HG03575 (cell line): ENCODE measurements around the gene SLC45A1.

Experiments used
- ATAC-seq: cut with Tn5 transposase; IDR thresholded peaks from one replicate; pipeline ENCODE4 v1.9.1; 2021; ENCODE audit not compliant: unreplicated experiment, insufficient number of reproducible peaks, low FRiP score; ENCODE audit errors: extremely low read depth

SLC45A1 gene

DNA sequence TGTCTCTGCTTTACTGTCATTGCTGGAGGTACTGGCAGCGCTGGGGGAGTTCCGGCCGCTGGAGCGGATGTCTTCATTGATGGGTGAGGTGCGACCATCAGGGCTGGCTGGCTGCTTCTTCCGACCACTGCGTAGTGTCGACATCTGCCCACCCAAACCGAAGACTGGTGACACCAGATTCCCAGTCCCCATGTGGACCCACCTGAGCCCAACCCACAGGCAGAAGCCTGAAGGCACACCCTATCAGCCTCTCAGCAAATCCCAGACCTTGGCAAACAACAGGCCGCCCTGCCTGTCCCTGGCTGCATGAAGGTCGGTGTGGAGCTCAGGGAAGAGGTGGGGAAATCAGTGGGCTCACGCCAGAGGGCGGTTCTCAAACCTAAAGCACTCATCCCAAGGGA lies 44.8 kb downstream of the SLC45A1 start:
- ATAC-seq = no peak

DNA sequence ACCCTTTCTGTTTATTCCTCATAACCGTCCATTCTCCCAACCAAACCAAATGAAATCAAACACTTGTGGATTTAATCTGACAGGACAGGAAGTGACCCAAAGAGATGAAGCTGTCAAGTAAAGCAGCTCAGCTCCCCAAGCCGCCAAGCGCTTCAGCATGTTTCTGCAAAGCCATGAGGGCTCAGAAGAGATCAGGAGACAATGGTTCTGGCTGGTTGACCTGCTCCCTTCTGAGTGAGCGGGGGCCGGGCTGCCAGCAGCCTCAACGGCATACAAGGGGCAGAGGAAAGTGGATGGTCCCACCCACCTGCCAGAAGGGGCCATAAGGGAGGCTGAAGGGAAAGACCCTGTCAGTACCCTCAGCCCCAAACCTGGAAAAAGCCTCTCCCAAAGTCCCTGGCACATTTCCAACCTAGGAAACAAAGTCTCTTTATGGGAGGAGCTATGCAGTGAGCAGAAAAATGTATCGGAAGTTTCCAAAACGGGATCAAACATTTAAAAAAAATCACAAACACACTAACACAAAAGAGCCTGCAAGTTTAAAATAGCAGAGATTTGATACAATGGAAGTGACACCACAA lies 45.4 kb downstream of the SLC45A1 start:
- ATAC-seq = no peak

DNA sequence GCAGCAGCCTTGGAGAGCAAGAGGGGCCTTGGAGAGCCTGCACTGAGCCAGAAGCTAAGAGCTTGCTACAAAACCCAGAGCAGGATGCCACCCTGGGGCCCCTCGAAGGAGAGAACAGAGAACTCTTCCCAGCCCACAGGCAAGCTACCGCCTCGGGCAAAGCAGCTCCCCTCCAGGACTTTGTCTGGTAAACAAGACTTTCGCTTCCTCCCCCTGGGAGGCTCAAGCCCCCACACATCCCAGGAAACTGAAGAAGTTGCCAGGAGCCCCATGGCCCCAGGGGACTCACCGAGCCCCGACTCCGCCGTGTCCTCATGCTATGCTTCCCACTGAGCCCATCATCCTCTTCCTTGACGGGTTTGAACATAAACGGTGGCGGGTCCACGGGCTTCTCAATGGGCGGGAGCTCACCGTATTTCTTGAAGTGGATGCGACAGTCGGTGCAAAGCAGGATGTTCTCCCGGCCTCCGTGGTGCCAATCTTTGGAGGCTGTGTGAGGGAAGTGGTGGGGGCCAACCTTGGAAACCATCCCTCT lies 45.9 kb downstream of the SLC45A1 start:
- no peak for ATAC-seq

DNA sequence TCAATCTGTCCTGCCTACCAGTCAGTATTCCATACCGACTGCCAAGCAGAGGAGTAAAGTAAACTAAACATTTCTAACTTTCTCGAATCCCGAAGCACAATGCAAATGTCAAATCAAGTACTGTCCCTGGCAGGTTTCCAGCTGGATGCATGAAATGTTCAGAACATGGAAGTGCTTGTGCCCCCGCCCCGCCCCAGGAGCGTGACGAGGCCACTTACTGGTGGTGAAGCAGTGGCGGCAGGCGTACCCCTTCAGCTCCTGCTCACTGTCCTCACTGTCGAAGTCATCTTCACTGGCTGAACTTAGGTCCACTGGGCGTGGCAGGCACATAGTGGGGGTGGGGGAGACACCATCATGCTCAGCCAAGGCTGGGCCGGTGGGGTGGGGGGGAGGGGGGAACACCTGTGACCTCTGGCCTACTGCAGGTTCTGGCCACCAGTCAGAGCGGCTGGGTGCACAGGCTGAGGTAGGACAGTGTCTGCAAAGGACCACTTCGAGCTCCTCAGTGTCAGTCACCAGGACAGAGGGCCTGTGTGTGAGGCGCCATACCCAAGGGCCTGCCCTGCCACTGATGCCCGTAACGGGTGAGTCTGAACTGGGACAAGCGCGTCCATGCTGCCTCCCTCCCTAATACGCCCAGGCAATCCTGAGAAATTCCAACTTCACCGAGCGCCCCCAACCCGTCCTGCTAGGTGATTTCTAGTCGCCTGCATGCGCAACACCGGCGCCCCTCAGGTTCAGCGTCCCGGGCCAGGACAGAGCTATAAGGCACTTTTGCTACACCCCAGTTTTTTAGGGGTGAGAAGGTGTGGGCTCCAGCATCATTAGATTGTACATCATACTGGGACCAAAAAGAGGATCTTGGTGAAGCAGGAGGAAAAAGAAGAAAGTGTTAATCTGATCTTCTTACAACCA lies 46.9 kb downstream of the SLC45A1 start:
- no peak for ATAC-seq

DNA sequence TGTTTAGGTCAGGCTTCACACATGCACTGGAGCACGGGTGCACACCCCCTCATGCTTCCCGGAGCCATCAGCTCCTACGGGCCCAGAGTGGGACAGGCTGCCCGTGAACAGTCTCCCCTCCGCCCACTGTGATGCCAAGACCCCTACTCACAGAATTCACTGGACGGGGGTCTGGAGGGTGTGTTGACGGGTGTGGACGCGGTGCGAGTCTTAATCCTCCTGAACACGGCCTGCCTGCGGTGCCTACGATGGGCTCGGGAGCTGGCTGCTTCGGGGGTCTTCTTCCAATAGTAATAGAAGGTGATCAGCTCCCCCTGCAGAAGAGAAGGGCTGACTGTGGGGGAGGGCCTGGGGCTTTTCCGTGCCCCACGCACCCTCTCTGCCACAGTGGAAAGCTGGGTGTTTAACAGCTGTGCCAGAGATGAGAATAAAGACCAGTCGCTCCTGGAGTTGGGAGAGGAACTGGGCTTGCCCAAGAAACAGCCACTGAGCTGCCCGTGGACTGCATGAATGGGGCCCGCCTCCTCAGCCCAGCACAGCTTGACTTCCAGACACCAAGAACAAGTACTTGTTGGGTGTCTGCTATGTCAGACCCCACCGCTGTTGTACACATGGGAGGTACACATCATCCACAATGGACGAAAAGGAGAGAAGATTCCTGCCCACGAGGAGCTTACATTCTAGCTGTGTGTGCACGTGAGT lies 47.9 kb downstream of the SLC45A1 start:
- ATAC-seq = no peak

DNA sequence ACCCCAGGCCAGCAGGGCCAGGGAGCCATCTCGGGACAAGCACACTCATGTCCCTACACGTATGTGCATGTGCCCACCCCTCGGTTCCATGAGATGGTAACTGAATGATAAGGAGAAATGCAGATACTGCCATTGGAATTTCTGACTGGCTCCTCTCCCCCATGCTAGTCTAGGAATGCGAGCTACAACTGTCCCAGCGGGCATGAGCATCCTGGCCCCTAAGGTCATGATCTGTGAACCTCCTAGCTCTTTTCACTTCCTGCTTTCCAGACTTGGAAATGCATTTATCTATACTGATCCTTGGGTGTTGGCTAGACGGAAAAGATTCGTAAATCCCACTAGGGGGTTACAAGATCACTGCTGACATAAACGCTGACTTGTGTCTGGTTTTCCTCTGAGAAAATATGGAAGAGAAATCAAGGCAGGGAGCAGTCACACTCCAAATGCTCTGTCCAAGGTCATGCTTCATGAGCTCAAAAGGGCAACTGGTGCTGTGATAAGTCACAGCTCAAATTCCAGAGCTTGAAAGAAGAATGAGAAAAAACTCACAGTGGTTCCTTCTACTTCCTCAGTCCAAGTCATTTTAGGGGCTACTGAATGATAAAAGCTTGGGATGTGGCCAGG lies 49.8 kb downstream of the SLC45A1 start:
- no peak for ATAC-seq

DNA sequence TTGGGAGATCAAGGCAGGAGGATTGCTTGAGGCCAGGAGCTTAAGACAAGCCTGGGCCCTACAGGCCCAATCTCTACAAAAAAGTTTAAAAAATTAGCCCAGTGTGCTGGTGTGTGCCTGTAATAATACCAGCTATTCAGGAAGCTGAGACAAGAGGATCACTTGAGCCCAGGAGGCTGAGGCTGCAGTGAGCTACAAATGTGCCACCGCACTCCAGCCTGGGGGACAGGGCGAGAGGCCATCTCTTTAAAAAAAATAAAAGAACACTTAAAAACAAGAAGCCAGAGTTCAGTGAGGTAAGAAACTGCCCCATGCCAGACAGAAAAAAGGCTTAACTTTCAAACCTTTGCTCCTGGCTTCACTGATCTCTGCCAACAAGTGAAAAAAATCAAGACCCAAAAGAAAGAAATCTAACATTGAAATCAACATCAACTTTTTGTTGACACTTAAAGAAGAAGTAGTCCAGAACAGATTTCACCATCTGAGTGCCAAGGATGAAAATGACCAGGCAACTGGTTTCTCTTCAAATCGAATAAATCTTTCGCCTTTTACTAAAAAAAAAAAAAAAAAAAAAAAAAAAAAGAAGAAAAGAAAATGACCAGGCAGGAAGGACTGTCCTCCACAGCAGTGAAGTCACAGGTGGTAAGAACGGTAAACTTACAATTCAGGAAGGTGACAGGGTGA lies 51.2 kb downstream of the SLC45A1 start:
- no peak for ATAC-seq

DNA sequence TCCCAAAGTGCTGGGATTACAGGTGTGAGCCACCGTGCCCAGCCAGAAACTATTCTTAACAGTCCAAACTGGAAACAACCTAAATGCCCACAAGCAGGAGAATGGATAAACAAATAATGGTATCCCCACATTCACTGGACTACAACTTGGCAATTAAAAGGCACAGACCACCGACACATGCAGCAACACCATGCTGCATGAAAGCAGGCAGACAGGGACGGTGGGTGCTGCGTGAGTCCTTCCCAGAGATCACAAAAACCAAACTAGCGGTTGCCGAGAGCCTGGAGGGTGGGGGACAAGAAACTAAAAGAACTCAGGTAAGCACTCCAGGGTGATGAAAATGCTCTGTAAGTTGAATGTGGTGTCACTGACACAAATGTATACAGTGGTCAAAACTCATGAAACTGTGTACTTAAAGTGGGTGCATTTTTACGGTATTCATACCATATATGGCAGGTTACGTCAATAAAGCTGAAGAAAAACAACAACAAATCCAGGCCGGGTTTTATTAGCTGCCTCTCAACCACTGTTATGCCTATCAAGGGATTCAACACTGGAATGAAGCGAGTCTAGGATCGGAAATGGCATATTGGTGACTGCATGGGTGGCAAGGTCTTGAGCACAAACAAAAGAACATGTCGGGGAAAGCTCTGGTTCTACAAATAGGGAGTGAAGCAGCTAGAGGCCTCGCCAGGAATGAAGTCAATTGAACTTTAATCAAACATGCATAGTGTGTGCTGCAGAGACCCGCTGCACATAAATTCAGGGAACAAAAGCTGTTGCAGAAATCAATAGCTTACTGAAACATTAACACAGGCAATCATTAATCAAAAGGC lies 52.4 kb downstream of the SLC45A1 start:
- ATAC-seq = no peak

DNA sequence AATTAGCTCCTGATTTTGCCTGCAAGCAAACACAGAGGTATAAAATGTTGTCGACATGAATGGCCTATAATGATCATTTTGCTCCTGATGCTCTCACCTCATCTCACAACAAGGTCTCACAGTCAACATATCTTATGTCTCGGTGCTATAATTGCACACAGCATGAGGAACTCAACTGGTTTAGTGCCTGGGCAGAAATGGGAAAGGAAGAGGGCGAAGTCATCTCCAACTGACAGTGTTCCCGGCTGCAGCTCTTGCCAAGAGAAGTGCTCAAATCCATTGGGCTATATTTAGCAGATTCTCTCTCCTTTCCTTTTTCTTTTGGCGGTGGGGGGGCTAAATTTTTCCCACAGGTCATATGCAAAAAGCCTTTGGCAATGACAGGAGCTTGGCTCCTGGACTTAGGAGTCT lies 53.0 kb downstream of the SLC45A1 start:
- ATAC-seq = no peak

DNA sequence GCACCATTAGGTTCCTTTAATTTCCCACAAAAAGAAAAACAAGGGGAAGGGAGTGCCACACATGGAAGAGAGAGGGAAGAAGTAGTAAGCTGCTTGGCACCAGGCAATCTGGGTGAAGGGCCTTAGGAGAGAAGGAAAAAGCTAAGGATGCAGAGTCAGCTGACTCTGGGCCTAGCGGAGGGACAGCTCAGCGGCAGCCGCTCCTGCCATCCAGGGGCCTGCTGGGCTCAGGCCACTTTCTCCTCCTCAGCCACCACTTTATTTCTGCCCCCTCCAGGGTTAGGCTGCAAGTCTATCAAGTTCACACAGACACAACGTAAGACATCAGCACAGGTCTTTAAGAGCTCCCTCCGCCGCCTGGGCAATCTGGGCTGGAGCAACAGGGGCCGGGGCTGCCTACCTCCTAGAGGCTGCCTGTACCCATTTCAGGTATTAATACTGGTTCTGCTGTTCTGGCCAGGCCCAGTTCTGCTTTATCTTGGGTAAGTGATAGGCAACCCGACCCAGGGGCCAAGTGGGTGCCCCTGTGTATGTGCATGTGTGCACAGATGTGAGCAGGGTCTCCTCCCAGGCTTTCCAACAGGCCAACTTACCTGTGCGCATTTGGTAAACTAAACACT lies 53.6 kb downstream of the SLC45A1 start:
- no peak for ATAC-seq

DNA sequence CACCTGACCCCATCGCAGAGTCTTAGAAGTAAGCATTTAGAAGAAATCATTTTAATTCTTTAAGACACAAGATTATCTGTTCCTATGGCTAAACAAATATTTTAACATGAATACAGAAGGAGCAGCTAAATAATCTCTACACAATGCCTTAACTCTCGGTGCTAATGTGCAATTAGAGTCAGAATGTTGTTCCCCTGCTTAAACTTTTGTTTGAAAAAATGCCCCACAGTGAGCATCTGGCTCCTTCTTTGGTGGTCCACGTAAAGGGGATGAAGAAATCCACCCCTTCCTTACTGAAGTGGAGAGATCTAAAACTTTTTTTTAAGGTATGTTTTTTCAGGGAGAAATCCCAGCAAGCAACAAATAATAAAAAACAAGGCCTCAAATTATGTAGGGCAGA lies 55.2 kb downstream of the SLC45A1 start:
- no peak for ATAC-seq

DNA sequence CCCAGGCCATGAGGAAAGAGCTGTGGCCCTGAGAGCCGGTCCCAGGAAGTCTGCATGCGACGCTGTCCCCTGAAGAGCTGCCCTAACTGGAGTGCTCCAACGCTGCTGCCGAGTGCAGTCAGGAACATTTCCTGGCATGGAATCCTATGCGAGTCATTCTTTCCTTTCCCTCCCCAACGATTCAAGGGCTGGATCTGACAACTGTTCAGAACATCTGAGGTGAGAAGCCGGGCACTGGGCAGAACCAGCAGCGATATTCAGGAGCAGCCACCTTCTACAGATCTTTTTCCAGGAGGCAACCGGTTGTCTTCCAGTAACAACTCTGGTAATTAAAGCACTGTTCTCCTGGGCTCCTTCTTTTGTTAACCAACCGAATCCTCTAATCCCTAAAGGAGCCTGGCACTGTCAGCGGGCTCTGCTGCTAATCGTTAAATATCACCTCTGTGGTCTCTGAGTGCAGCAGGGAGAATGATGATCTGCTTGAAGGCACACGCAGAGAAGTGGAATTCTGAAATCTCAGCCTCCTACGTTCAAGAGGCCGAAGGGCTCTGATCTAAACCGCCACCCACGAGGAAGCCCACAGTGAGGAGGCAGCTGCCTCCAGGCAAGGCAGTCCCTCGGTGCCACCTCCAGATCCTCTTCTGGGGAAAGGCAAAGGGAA lies 55.8 kb downstream of the SLC45A1 start:
- ATAC-seq = no peak

DNA sequence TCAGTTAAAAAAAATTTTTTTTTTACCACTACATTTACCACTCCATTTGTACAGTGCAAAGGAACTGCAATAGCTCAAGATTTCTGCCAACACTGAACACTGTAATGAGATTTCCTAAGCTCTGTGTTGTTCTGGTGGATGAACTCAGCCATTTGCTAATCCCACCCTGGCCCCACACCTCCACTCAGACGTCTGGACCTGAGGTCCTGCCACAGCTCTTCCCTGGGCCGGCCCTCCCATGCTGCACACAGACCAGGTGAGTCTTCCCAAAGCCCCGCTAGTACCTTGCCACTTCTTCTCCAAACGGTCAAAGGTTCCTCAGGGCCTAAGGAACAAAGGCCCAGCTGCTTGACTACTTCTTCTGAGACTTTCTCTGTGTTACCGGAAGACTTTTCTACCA lies 56.4 kb downstream of the SLC45A1 start:
- ATAC-seq = no peak

DNA sequence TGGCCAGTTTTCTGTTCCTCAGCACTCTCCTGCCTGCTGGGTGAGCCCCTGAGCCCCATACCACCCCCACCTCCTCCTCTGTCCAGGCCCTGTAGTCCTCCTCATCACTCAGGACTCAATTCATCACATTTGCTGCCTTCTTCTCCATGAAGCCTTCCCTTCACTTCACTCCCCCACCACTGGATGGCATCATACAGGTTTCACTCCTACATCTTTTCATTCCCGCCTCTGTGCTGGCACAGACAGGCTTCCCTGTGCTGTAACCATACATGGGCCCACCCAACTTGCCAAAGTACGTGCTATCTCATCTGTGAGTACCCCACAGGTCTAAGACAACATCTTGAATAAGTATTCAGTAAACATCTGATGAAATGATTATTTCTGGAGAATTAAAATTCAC lies 56.9 kb downstream of the SLC45A1 start:
- no peak for ATAC-seq

DNA sequence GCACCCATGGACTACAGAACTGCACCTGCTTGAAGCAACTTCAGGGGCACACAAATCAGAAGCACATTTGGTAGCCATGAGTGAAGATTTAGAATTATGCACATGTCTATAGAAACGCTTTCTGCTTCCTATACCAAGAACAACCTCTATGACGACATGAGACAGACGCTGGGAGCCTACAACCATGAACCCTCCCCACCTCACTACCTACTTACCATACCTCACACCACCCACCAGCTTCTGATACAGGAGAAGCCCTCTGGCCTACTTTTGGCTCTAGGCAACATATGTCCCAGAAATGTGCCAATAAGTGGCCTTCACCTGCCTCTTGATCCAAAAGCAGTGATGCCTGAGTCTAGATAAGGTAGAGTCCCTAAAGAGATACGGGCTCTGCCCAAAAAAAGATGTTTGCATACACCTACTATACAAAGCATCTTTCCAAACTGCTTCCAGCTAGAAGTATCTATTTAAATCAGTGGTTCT lies 58.5 kb downstream of the SLC45A1 start:
- no peak for ATAC-seq

DNA sequence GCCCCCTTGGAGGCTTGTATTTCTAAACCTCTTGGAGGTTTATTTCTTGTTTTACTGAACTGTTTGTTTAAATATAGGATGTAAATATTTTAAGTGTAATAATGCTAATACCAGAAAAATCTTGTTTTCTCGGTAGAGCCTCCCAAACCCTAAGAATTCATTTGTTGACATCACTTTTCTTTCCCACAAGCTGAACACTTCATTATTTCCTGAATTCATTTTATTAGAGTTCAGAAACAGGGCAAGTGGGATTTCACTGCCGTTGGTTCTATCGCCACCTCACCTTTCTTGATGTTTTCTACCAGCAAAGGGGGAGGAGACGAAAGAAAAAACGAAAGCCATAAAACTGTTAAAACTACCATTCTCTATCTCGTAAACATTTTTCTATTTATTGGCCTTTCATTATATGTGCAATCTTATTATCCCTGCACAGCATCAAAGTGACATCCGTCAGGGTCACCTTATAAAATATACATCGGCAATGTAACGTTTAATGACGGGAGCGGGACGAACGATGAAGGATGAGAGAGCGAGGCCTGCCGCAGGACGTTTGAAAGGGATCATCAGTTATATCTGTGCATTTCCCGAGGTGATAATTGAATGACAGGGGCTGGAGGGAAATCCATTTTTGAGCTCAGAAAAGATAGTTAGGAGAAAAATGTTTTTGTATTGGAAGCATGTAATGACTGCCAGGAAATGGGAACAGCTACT lies 59.5 kb downstream of the SLC45A1 start:
- no peak for ATAC-seq
